Measurements from ENCODE around the gene AMHR2.

- no peak for TF ChIP-seq EP300 (IDR thresholded peaks at IDR 0.05)
- TF ChIP-seq CTCF (IDR thresholded peaks at IDR 0.05): no peak
Observed at GRCh38 chr12:53379389-53380103, 44.1 kb upstream of the AMHR2 start.
